ENCODE results near the gene METAP1D.

METAP1D gene

GRCh38 chr2:171957061-171957460 is 42.7 kb upstream of the METAP1D start:
- H3K27ac ChIP-seq (ENCODE audit: low read length) = no peak overlapping the region
- no peak overlapping the region for H3K9ac ChIP-seq (ENCODE audit: low read length)

GRCh38 chr2:171958475-171958874 is 41.3 kb upstream of the METAP1D start:
- H3K27me3 ChIP-seq (ENCODE audit: low read depth, low read length) = no peaks in the 10 kb centered on the region
- H3K4me3 ChIP-seq (ENCODE audit: low read length) = no peak overlapping the region
- H2AFZ ChIP-seq (ENCODE audit: low read depth, low read length) = no peak overlapping the region
- no peaks in the 10 kb centered on the region for H3K36me3 ChIP-seq (replicated peaks; ENCODE audit: low read depth, low read length)
- no peaks in the 10 kb centered on the region for H3K9me3 ChIP-seq (ENCODE audit: insufficient read depth, low read length)
- H3K27ac ChIP-seq (ENCODE audit: low read length) = no peak overlapping the region
- H3K4me1 ChIP-seq (ENCODE audit: low read length) = 0 out of 2 replicates have a peak, but pooled peaks cover 3% of the 10 kb centered on the region
- H4K20me1 ChIP-seq (ENCODE audit: insufficient read depth, low read length) = no peaks in the 10 kb centered on the region
- H3K4me2 ChIP-seq (ENCODE audit: low read length) = no peak overlapping the region
- TF ChIP-seq CTCF (IDR thresholded peaks at IDR 0.05; ENCODE audit: low read depth, low read length) = no peak
- TF ChIP-seq EZH2phosphoT487 (IDR thresholded peaks at IDR 0.05; ENCODE audit: low read depth) = no peak
- H3K9ac ChIP-seq (ENCODE audit: low read length) = no peak overlapping the region
- H3K79me2 ChIP-seq (ENCODE audit: low read length) = no peaks in the 10 kb centered on the region

More at GRCh38 chr2:171957061-171957460, 42.7 kb upstream of the METAP1D start:
- H4K20me1 ChIP-seq (ENCODE audit: insufficient read depth, low read length) = no peaks in the 10 kb centered on the region
- no peaks in the 10 kb centered on the region for H3K9me3 ChIP-seq (ENCODE audit: insufficient read depth, low read length)
- H3K4me3 ChIP-seq (ENCODE audit: low read length) = no peak overlapping the region
- TF ChIP-seq EZH2phosphoT487 (IDR thresholded peaks at IDR 0.05; ENCODE audit: low read depth) (no peak), CTCF (IDR thresholded peaks at IDR 0.05; ENCODE audit: low read depth, low read length) (peak; percentile 13; the same call in 1 of the 2 replicates)
- H3K27me3 ChIP-seq (ENCODE audit: low read depth, low read length) = no peaks in the 10 kb centered on the region
- H3K4me2 ChIP-seq (ENCODE audit: low read length) = no peak overlapping the region
- H2AFZ ChIP-seq (ENCODE audit: low read depth, low read length) = no peak overlapping the region
- H3K36me3 ChIP-seq (replicated peaks; ENCODE audit: low read depth, low read length) = no peaks in the 10 kb centered on the region
- no peaks in the 10 kb centered on the region for H3K79me2 ChIP-seq (ENCODE audit: low read length)
- H3K4me1 ChIP-seq (ENCODE audit: low read length) = 0 out of 2 replicates have a peak, but pooled peaks cover 3% of the 10 kb centered on the region

- no peak overlapping the region for H3K27ac ChIP-seq (ENCODE audit: low read length)
- H3K27me3 ChIP-seq (ENCODE audit: low read depth, low read length) = no peaks in the 10 kb centered on the region
- 0 out of 2 replicates have a peak, but pooled peaks cover 4% of the 10 kb centered on the region for H4K20me1 ChIP-seq (ENCODE audit: insufficient read depth, low read length)
- no peak overlapping the region for H3K9ac ChIP-seq (ENCODE audit: low read length)
- no peaks in the 10 kb centered on the region for H3K79me2 ChIP-seq (ENCODE audit: low read length)
- no peak overlapping the region for H3K4me3 ChIP-seq (ENCODE audit: low read length)
- TF ChIP-seq CTCF (IDR thresholded peaks at IDR 0.05; ENCODE audit: low read depth, low read length) = no peak
- TF ChIP-seq EZH2phosphoT487 (IDR thresholded peaks at IDR 0.05; ENCODE audit: low read depth) = no peak
- H2AFZ ChIP-seq (ENCODE audit: low read depth, low read length) = no peak overlapping the region
- no peaks in the 10 kb centered on the region for H3K9me3 ChIP-seq (ENCODE audit: insufficient read depth, low read length)
- H3K36me3 ChIP-seq (replicated peaks; ENCODE audit: low read depth, low read length) = no peaks in the 10 kb centered on the region
- H3K4me2 ChIP-seq (ENCODE audit: low read length) = no peak overlapping the region
- H3K4me1 ChIP-seq (ENCODE audit: low read length) = no peaks in the 10 kb centered on the region
These were observed 39.8 kb upstream of the METAP1D start for GRCh38 chr2:171959998-171960397.

- Histone ChIP-seq H3K9ac (ENCODE audit: low read length) (no peak overlapping the region), H3K4me1 (ENCODE audit: low read length) (no peaks in the 10 kb centered on the region), H4K20me1 (ENCODE audit: insufficient read depth, low read length) (0 out of 2 replicates have a peak, but pooled peaks cover 4% of the 10 kb centered on the region), H2AFZ (ENCODE audit: low read depth, low read length) (no peak overlapping the region), H3K79me2 (ENCODE audit: low read length) (no peaks in the 10 kb centered on the region), H3K27ac (ENCODE audit: low read length) (no peak overlapping the region), H3K36me3 (replicated peaks; ENCODE audit: low read depth, low read length) (peaks cover 2% of the 10 kb centered on the region), H3K4me2 (ENCODE audit: low read length) (no peak overlapping the region), H3K9me3 (ENCODE audit: insufficient read depth, low read length) (no peaks in the 10 kb centered on the region), H3K4me3 (ENCODE audit: low read length) (no peak overlapping the region), H3K27me3 (ENCODE audit: low read depth, low read length) (no peaks in the 10 kb centered on the region)
- TF ChIP-seq CTCF (IDR thresholded peaks at IDR 0.05; ENCODE audit: low read depth, low read length) (no peak), EZH2phosphoT487 (IDR thresholded peaks at IDR 0.05; ENCODE audit: low read depth) (no peak)
These were observed 39.2 kb upstream of the METAP1D start for GRCh38 chr2:171960570-171960969.
